HG02642 (cell line): ENCODE measurements around the gene TRMT1L.
"Not testable (repeated sequence)": the region's sequence is repeated elsewhere in the genome, so short reads cannot be mapped to it uniquely, and the experiment has no call there.

Source experiments
- ATAC-seq: cut with Tn5 transposase; IDR thresholded peaks from one replicate; pipeline ENCODE4 v1.9.1; 2021; ENCODE audit warnings: mild to moderate bottlenecking; ENCODE audit not compliant: unreplicated experiment, poor library complexity

The TRMT1L gene, protein sequence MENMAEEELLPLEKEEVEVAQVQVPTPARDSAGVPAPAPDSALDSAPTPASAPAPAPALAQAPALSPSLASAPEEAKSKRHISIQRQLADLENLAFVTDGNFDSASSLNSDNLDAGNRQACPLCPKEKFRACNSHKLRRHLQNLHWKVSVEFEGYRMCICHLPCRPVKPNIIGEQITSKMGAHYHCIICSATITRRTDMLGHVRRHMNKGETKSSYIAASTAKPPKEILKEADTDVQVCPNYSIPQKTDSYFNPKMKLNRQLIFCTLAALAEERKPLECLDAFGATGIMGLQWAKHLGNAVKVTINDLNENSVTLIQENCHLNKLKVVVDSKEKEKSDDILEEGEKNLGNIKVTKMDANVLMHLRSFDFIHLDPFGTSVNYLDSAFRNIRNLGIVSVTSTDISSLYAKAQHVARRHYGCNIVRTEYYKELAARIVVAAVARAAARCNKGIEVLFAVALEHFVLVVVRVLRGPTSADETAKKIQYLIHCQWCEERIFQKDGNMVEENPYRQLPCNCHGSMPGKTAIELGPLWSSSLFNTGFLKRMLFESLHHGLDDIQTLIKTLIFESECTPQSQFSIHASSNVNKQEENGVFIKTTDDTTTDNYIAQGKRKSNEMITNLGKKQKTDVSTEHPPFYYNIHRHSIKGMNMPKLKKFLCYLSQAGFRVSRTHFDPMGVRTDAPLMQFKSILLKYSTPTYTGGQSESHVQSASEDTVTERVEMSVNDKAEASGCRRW

DNA sequence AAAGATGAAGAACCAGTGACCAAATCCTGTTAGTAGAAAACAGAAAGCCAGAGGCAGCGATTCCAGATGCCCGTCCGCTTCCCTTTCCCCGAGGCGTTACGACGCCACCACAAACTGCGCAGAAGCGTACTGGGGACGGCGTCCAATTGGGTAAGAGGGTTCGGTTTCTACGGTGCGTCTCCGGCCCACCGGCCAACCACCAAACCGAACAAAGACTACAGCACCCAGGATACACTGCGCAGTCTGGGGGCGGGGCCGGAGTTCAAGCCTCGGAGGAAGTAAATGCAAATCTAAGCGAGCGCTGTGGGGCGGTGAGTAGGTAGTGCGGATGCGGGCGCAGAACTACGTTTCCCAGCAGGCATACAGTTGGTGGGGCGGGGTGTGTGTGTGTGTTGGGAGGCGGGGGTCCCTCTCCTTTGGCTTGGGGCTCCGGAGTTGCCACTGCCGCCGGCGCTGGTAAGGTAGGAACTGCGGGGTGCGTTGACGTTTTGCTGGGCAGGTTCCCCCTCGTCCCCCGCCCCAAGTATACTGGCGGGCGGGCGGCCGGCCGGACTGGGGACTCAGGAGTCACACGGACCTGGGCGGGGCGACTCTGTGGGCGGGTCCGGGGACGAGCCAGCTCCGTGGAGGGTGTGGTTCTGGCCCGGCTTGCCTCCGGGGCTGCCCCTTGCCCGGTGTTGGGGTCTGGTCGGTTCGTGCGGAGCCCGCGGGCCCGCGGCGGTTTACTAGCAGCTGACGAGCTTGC lies at the start of gene TRMT1L, which contains the start of gene SWT1:
Gene TRMT1L (minus strand): TSS at position 100 of the 745 bp plus-strand sequence. CDS start 241 bp downstream, outside the sequence.
Gene SWT1 (plus strand): TSS at position 314 of the 745 bp plus-strand sequence. CDS start 3,675 bp downstream, outside the sequence.
- peak; percentile 93 for ATAC-seq

- no peak for ATAC-seq
Measured at GRCh38 chr1:185200889-185201288, 44.1 kb upstream of the TRMT1L start.

DNA sequence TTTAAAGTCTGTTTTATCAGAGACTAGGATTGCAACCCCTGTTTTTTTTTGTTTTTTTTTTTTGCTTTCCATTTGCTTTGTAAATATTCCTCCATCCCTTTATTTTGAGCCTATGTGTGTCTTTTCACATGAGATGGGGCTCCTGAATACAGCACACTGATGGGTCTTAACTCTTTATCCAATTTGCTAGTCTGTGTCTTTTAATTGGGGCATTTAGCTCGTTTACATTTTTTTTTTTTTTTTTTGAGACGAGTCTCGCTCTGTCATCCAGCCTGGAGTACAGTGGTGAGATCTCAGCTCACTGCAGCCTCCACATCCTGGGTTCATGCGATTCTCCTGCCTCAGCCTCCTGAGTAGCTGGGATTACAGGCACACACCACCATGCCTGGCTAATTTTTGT lies 42.0 kb upstream of the TRMT1L start:
- ATAC-seq, result not testable (repeated sequence)

DNA sequence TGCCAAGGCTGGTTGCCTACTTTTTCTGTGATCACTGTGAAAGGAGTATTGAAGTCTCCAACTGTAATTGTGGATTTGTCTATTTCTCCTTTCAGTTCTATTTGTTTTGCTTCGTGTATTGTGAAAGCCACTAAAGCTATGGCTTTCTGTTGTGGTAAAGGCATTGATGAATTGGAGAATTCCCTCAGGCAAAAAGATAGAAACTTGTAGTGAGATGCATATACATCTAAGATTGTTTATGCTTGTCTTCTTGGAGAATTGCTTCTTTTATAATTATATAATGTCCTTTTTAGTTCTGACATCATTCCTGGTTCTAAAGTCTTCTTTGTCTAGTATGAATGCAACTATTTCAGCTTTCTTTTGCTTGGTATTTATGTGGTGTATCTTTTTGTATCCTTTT lies 37.0 kb upstream of the TRMT1L start:
- ATAC-seq, result no peak

- ATAC-seq, result peak; percentile 89
Measured at GRCh38 chr1:185170291-185170848, 13.6 kb upstream of the TRMT1L start.

DNA sequence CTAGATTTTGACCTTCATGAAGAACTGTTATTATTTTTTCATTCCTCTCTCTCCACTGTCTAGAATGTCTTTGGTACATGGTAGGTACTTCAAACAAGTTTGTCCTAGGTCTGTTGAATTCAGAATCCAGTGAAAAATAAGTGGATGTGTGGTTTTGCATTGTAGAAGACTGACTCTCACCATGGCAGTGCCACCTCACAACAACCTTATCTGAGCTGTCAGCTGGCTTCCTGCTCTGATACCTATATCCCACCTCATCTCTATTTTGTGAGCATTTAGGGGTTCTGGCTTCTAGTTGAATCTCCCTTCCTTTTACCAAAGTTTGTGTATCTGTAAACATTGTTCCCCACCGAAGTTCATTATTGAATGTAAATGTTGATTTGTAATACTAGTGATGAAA lies 9.4 kb upstream of the TRMT1L start:
- no peak for ATAC-seq

- no peak for ATAC-seq
Measured at GRCh38 chr1:185162491-185162890, 5.7 kb upstream of the TRMT1L start.

GRCh38 chr1:185159966-185160365 lies 3.2 kb upstream of the TRMT1L start:
- no peak for ATAC-seq

GRCh38 chr1:185158800-185159199 lies 2.0 kb upstream of the TRMT1L start:
- no peak for ATAC-seq

DNA sequence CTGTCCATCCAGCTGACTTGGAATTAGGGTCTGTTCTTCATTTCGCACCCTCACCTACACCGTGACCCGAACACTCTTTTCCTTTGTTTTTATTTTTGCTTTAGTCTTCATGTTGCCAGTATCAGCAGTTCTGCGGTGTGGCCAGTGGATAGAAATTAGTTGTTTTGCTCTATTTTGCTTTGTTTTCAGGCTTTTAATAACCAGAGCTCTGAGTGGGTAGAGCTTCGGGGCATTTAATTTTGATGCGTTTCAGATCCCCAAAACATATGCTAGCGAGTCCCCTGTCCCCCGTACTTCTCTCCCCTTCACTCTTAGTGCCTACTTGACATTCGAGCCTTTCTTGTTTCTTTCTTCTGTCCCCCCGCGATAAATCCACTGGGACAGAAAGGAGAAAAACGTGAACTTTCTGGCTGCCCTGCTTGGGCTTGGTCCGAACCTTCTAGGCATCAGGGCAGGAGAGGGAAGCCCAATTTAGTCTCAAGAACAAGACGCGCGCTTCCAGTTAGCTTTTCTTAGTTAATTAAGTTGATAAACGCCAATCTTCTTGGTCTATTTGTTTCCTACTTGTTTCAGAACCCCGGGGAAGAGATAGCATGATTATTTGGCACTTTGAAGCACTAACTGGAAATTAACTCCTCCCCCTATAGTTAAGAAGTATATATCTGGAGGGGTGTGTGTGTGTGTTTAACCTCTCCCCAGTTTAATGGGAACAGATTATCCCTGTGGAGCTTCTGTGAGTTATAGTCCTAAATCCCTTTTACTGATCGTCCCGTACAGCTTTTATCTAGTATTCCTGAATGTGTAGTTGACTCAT lies 1.1 kb upstream of the TRMT1L start:
- ATAC-seq, result no peak

- ATAC-seq, result peak; percentile 37
Measured at GRCh38 chr1:185156288-185156853, 382 bp downstream of the TRMT1L start.

GRCh38 chr1:185155600-185156287 lies 1.0 kb downstream of the TRMT1L start:
- ATAC-seq, result no peak

- no peak for ATAC-seq
Measured at GRCh38 chr1:185154912-185155513, 1.7 kb downstream of the TRMT1L start.

DNA sequence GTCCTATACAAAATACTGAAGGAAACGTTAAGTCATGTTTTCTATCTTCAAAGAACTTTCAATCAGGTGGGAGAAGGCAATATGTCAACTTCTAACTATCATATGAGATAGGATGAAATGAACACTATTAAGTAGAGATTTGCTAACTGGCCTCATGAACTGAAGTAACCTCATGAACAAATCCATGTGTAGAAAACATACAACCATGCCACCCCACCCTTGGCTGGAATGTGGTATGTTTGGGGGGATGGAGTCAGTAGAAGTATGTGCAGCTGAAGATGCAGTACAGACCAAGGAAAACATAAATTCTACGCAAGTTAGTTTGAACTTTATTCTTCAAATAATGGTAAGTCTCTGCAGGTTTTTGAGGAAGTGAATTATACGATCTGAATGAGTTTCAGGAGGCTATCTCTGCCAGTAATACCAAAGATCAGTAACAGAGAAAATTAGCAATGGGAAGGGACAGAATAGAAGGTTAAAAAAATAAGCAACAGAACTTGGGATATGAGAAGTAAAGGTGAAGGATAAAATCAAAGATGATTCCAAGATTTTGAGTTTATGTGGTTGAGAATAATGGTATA lies 4.5 kb downstream of the TRMT1L start:
- no peak for ATAC-seq

- ATAC-seq, result no peak
Measured at GRCh38 chr1:185151215-185151614, 5.5 kb downstream of the TRMT1L start.

GRCh38 chr1:185144233-185144632 lies 12.5 kb downstream of the TRMT1L start:
- ATAC-seq, result no peak

- no peak for ATAC-seq
Measured at GRCh38 chr1:185139246-185139645, 17.5 kb downstream of the TRMT1L start.
